Neural crest cell (in vitro differentiated cells): Measurements from ENCODE around the gene STXBP3. TPM values are rescaled to one million over a fixed set of nuclear protein-coding genes. Genes with fewer than 3 reads are reported as not detected.
A peak's percentile ranks its signal among the peaks of the same experiment; 100 is the strongest.

Source experiments
- DNase-seq: peaks from one replicate; pipeline ENCODE4 v3.0.0; 2021; ENCODE audit warnings: low read depth, mixed read lengths, low spot score
- H3K27ac Mint-ChIP-seq: one replicate; pipeline ENCODE4 v1.8.0; 2021; ENCODE audit warnings: mild to moderate bottlenecking, mixed read lengths; ENCODE audit not compliant: unreplicated experiment
- H3K27me3 Mint-ChIP-seq: 2 replicates; pipeline ENCODE4 v1.8.0; 2021; ENCODE audit warnings: low read depth, mild to moderate bottlenecking, mixed read lengths
- H3K36me3 Mint-ChIP-seq: 2 replicates; pipeline ENCODE4 v1.8.0; 2021; ENCODE audit warnings: low read depth, mild to moderate bottlenecking, mixed read lengths
- H3K4me1 Mint-ChIP-seq: 2 replicates; pipeline ENCODE4 v1.8.0; 2021; ENCODE audit warnings: mixed read lengths
- H3K4me3 Mint-ChIP-seq: one replicate; pipeline ENCODE4 v1.8.0; 2021; ENCODE audit warnings: mild to moderate bottlenecking, mixed read lengths
- H3K9me3 Mint-ChIP-seq: 2 replicates; pipeline ENCODE4 v1.8.0; 2021; ENCODE audit warnings: mixed read lengths
- CTCF ChIP-seq: fragments of 200-600 bp; sonication (generic); conservative IDR thresholded peaks from 2 replicates; pipeline ENCODE4 v1.5.0; 2021; ENCODE audit warnings: antibody characterized with exemption, mild to moderate bottlenecking
- total RNA-seq: library from RNA; stranded (reverse); gene quantifications from 2 replicates; pipeline ENCODE4 v1.2.1, GENCODE V29; 2021

Gene STXBP3
- total RNA-seq, 1 donor from 2014 or later: 32.2 TPM

GRCh38 chr1:108704496-108704895 lies 42.0 kb upstream of the STXBP3 start:
- Mint-ChIP-seq H3K27ac (no peak overlapping the region), H3K4me1 (no peaks in the 10 kb centered on the region), H3K27me3 (peaks cover 4% of the 10 kb centered on the region), H3K4me3 (no peak overlapping the region), H3K9me3 (no peaks in the 10 kb centered on the region), H3K36me3 (peaks cover 9% of the 10 kb centered on the region)
- no peak for DNase-seq
- no peak for TF ChIP-seq CTCF

- Mint-ChIP-seq H3K36me3 (no peaks in the 10 kb centered on the region), H3K27ac (no peak overlapping the region), H3K4me3 (no peak overlapping the region), H3K4me1 (no peaks in the 10 kb centered on the region), H3K27me3 (peaks cover 4% of the 10 kb centered on the region), H3K9me3 (no peaks in the 10 kb centered on the region)
- TF ChIP-seq CTCF: no peak
- DNase-seq: no peak
Observed at GRCh38 chr1:108706643-108707042, 39.8 kb upstream of the STXBP3 start.

GRCh38 chr1:108708691-108709660 lies 37.5 kb upstream of the STXBP3 start:
- TF ChIP-seq CTCF: peak; percentile 20
- no peak for DNase-seq
- Mint-ChIP-seq H3K27me3 (peaks cover 4% of the 10 kb centered on the region), H3K4me3 (no peak overlapping the region), H3K4me1 (no peaks in the 10 kb centered on the region), H3K36me3 (no peaks in the 10 kb centered on the region), H3K27ac (no peak overlapping the region), H3K9me3 (no peaks in the 10 kb centered on the region)

- Mint-ChIP-seq H3K27me3 (no peaks in the 10 kb centered on the region), H3K27ac (no peak within 1 kb of the TSS), H3K4me3 (no peak within 1 kb of the TSS), H3K9me3 (no peaks in the 10 kb centered on the region), H3K36me3 (no peaks in the 10 kb centered on the region), H3K4me1 (peaks cover 13% of the 10 kb centered on the region)
- no peak for TF ChIP-seq CTCF
- no peak for DNase-seq
Observed at GRCh38 chr1:108712606-108713150, 33.8 kb upstream of the STXBP3 start, which contains the start of gene FNDC7. Gene FNDC7, plus strand, starts transcription at chr1:108712908. Its CDS starts 26 bp downstream, at chr1:108712934.

GRCh38 chr1:108715932-108716331 lies 30.5 kb upstream of the STXBP3 start:
- no peaks in the 10 kb centered on the region for H3K27me3 Mint-ChIP-seq
- H3K4me1 Mint-ChIP-seq: peaks cover 17% of the 10 kb centered on the region
- H3K27ac Mint-ChIP-seq: no peak overlapping the region
- no peak for DNase-seq
- no peak for TF ChIP-seq CTCF
- no peaks in the 10 kb centered on the region for H3K36me3 Mint-ChIP-seq
- H3K4me3 Mint-ChIP-seq: no peak overlapping the region
- no peaks in the 10 kb centered on the region for H3K9me3 Mint-ChIP-seq
